Measurements from ENCODE around the gene PTPN9. TPM values are rescaled to one million over a fixed set of nuclear protein-coding genes. Genes with fewer than 3 reads are reported as not detected.
"Not testable (repeated sequence)": the region's sequence is repeated elsewhere in the genome, so short reads cannot be mapped to it uniquely, and the experiment has no call there.

PTPN9 gene
- total RNA-seq, 1 experiment from 2014 or later: 64.9 TPM

DNA sequence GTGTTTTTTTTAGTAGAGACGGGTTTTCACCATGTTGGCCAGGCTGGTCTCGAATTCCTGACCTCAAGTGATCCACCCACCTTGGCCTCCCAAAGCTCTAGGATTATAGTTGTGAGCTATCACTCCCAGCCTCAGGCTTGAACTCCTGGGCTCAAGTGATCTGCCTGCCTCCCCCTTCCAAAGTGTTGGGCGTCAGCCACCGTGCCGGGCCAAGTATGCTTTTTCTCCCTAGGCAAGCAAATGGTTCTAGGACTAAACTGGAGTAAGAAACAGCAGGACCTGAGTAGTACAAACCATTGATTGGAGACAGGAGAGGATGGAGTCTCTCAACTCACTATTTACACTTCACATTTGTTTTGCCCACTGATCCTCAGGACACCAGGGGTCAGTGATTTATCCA lies 4.6 kb upstream of the PTPN9 start:
- intact Hi-C loops (cut with micrococcal nuclease; ENCODE audit: unreplicated experiment): no loop called here
- no peak for DNase-seq (ENCODE audit: low spot score)
- TF ChIP-seq, protein P1, sequence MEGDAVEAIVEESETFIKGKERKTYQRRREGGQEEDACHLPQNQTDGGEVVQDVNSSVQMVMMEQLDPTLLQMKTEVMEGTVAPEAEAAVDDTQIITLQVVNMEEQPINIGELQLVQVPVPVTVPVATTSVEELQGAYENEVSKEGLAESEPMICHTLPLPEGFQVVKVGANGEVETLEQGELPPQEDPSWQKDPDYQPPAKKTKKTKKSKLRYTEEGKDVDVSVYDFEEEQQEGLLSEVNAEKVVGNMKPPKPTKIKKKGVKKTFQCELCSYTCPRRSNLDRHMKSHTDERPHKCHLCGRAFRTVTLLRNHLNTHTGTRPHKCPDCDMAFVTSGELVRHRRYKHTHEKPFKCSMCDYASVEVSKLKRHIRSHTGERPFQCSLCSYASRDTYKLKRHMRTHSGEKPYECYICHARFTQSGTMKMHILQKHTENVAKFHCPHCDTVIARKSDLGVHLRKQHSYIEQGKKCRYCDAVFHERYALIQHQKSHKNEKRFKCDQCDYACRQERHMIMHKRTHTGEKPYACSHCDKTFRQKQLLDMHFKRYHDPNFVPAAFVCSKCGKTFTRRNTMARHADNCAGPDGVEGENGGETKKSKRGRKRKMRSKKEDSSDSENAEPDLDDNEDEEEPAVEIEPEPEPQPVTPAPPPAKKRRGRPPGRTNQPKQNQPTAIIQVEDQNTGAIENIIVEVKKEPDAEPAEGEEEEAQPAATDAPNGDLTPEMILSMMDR (conservative IDR thresholded peaks at IDR 0.05; ENCODE audit: low read depth, low read length): no peak
- TF ChIP-seq EZH2 (IDR thresholded peaks at IDR 0.05; ENCODE audit: borderline replicate concordance, low read depth, low read length, poor library complexity, severe bottlenecking): no peak
- CTCF ChIA-PET: no interaction called here
- Histone ChIP-seq H3K4me3 (ENCODE audit: low read depth, low read length, poor library complexity, severe bottlenecking) (no peak overlapping the region), H3K27me3 (replicated peaks; ENCODE audit: insufficient read depth, low read depth, low read length, poor library complexity) (no peaks in the 10 kb centered on the region), H3K9me3 (ENCODE audit: low read depth, low read length, poor library complexity, severe bottlenecking) (no peaks in the 10 kb centered on the region), H3K36me3 (ENCODE audit: insufficient read depth, low read length, poor library complexity, severe bottlenecking) (no peaks in the 10 kb centered on the region), H3K4me1 (ENCODE audit: insufficient read depth, low read length, poor library complexity, severe bottlenecking) (peaks cover 6% of the 10 kb centered on the region), H3K27ac (ENCODE audit: low read depth, low read length, poor library complexity, severe bottlenecking) (peak overlapping the region; percentile 42)
- POLR2A ChIA-PET (ENCODE audit: low non-redundant PET): no interaction called here
- BruUV-seq (replicated peaks): no TSS peak

DNA sequence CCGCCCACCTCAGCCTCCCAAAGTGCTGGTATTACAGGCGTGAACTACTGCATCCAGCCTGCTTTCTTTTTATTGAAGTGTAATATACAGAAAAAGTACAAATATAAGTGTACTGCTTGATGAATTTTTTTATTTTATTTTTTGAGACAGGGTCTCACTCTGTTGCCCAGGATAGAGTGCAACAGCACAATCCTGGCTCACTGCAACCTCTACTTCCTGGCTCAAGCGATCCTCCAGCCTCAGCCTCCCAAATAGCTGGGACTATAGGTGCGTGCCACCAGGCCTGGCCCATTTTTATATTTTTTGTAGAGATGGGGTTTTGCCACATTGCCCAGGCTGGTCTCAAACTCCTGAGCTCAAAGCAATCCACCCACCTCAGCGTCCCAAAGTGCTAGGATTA lies 3.8 kb upstream of the PTPN9 start:
- intact Hi-C loops (cut with micrococcal nuclease; ENCODE audit: unreplicated experiment); H3K36me3 ChIP-seq (ENCODE audit: insufficient read depth, low read length, poor library complexity, severe bottlenecking); DNase-seq (ENCODE audit: low spot score); H3K27ac ChIP-seq (ENCODE audit: low read depth, low read length, poor library complexity, severe bottlenecking); H3K27me3 ChIP-seq (replicated peaks; ENCODE audit: insufficient read depth, low read depth, low read length, poor library complexity); H3K9me3 ChIP-seq (ENCODE audit: low read depth, low read length, poor library complexity, severe bottlenecking); H3K4me1 ChIP-seq (ENCODE audit: insufficient read depth, low read length, poor library complexity, severe bottlenecking); H3K4me3 ChIP-seq (ENCODE audit: low read depth, low read length, poor library complexity, severe bottlenecking); CTCF ChIA-PET; BruUV-seq (replicated peaks); POLR2A ChIA-PET (ENCODE audit: low non-redundant PET): not testable (repeated sequence)

DNA sequence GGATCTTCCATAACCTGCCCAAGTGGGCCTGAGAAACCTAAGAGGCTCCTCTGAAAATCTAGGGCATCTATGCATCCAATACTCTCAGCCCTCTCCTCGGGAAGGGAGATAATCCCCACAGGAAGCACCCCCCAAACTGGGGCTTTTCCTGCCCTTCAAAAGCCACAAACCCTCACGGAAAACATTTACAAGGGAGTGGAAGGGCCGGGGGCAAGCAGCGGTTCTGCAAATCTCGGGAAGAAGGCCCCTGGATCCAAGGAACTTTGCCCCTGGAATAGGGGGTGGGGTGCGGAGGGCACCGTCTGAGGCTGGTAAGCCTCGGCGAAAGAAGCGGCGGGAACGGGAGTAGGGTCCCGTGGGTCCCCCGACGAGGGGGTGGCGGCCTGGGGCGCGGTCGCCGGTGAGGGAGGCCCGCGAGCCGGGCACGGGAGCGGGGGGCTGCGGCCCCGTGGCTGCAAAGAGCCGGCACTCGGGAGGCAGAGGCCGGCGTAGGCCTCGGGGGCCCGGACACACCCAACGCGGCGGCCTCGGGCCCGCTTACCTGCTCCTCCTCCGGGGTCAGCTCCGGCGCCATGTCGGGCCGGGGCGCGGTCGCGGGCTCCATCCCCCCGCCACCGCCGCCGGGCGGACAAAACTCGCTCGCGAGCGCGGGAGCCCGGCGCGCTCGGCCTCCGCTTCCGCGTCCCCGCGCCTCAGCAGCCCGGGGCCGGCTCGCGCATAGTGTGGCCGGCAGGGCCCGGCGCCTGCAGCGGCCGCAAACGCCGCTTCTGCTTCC lies 755 bp downstream of the PTPN9 start:
- POLR2A ChIA-PET (ENCODE audit: low non-redundant PET): no interaction called here
- TF ChIP-seq, protein P1 (conservative IDR thresholded peaks at IDR 0.05; ENCODE audit: low read depth, low read length): no peak
- TF ChIP-seq EZH2 (IDR thresholded peaks at IDR 0.05; ENCODE audit: borderline replicate concordance, low read depth, low read length, poor library complexity, severe bottlenecking): no peak

More for the DNA sequence above, 755 bp downstream of the PTPN9 start:
- BruUV-seq (replicated peaks): no TSS peak
- CTCF ChIA-PET: interaction anchor here (0.6 to 0.7 kb wide), 2 partner anchors 13 to 72 kb away, joined by 9 read pairs; no protein-coding TSS in a partner anchor
- no peaks in the 10 kb centered on the region for H3K36me3 ChIP-seq (ENCODE audit: insufficient read depth, low read length, poor library complexity, severe bottlenecking)
- H3K4me3 ChIP-seq (ENCODE audit: low read depth, low read length, poor library complexity, severe bottlenecking): peak overlapping the region; percentile 85
- intact Hi-C loops (cut with micrococcal nuclease; ENCODE audit: unreplicated experiment): no loop called here
- peak; percentile 35 for DNase-seq (ENCODE audit: low spot score)
- H3K27ac ChIP-seq (ENCODE audit: low read depth, low read length, poor library complexity, severe bottlenecking): peak overlapping the region; percentile 97
- H3K4me1 ChIP-seq (ENCODE audit: insufficient read depth, low read length, poor library complexity, severe bottlenecking): peaks cover 21% of the 10 kb centered on the region
- H3K9me3 ChIP-seq (ENCODE audit: low read depth, low read length, poor library complexity, severe bottlenecking): no peaks in the 10 kb centered on the region
- no peaks in the 10 kb centered on the region for H3K27me3 ChIP-seq (replicated peaks; ENCODE audit: insufficient read depth, low read depth, low read length, poor library complexity)
